Measurements from ENCODE around the gene LTBP3. TPM values are rescaled to one million over a fixed set of nuclear protein-coding genes. Genes with fewer than 3 reads are reported as not detected.

Gene LTBP3
- total and polyA plus RNA-seq, 9 of the 15 experiments (the other 6 are each of a cell fraction or from before 2014, with no cell fraction given), result 0.06 to 20.5 (median 4.8) TPM

DNA sequence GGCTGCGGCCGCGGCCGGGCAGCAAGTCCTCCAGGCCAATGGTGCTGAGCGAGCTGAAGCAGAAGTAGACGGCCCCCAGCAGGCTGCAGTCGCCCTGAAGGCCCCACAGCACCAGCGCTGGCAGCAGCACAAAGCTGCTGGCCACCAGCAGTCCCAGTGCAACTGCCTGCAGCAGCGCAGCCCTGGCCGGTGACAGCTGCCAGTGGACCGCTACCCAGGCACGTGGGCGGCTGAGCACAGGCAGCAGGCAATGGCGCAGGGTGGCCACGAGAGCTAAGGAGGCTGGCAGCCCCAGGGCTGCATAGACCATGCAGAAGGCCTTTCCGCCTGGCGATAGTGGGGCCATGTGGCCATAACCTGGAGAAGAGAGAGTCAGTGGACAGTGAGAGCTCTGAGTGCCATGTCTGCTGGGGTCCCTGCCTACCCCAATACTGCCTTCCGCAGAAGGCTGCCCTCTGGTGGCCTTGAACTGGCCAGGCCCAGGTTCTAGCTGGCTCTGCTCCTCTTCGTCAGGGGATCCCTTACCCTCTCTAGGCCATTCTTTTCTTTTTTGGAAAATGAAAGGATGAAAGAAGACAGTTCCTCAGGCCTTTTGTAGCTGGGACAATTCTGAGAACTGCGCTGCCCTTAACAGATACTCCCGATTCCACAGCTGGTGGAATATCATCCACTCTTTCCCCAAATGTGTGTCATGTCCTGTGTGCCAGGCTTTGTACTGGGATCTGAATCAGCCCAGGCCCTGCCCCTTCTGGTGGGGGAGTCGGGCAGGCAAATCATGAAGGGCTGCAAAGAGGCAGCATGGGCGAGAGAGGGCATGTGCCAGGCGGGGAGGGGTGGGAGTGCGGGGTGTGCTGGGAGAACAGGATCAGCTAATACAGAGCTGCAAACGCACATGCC lies 35.6 kb upstream of the LTBP3 start (continued):
- TF ChIP-seq MTF1 (CRISPR knock-in tag; IDR thresholded peaks at IDR 0.05; ENCODE audit: borderline replicate concordance), result no peak
- no peak for TF ChIP-seq HDAC1 (IDR thresholded peaks at IDR 0.05)
- peak; percentile 56 for TF ChIP-seq SMC3 (conservative IDR thresholded peaks at IDR 0.05; ENCODE audit: insufficient read depth, low read depth, low read length)
- TF ChIP-seq, protein P1, sequence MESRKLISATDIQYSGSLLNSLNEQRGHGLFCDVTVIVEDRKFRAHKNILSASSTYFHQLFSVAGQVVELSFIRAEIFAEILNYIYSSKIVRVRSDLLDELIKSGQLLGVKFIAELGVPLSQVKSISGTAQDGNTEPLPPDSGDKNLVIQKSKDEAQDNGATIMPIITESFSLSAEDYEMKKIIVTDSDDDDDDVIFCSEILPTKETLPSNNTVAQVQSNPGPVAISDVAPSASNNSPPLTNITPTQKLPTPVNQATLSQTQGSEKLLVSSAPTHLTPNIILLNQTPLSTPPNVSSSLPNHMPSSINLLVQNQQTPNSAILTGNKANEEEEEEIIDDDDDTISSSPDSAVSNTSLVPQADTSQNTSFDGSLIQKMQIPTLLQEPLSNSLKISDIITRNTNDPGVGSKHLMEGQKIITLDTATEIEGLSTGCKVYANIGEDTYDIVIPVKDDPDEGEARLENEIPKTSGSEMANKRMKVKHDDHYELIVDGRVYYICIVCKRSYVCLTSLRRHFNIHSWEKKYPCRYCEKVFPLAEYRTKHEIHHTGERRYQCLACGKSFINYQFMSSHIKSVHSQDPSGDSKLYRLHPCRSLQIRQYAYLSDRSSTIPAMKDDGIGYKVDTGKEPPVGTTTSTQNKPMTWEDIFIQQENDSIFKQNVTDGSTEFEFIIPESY (CRISPR knock-in tag; IDR thresholded peaks at IDR 0.05), result peak; percentile 83
- TF ChIP-seq POLR2G (IDR thresholded peaks at IDR 0.05; ENCODE audit: low read depth, low read length), result peak; percentile 48
- TF ChIP-seq NFYB (IDR thresholded peaks at IDR 0.05; ENCODE audit: extremely low read depth, insufficient read length), result no peak
- TF ChIP-seq, protein P2, sequence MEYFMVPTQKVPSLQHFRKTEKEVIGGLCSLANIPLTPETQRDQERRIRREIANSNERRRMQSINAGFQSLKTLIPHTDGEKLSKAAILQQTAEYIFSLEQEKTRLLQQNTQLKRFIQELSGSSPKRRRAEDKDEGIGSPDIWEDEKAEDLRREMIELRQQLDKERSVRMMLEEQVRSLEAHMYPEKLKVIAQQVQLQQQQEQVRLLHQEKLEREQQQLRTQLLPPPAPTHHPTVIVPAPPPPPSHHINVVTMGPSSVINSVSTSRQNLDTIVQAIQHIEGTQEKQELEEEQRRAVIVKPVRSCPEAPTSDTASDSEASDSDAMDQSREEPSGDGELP (CRISPR knock-in tag; IDR thresholded peaks at IDR 0.05; ENCODE audit: borderline replicate concordance), result 0 out of 2 replicates have a peak, but pooled peaks have one; percentile 42
- TF ChIP-seq TRIM28 (IDR thresholded peaks at IDR 0.05), result no peak
- TF ChIP-seq, protein P3, sequence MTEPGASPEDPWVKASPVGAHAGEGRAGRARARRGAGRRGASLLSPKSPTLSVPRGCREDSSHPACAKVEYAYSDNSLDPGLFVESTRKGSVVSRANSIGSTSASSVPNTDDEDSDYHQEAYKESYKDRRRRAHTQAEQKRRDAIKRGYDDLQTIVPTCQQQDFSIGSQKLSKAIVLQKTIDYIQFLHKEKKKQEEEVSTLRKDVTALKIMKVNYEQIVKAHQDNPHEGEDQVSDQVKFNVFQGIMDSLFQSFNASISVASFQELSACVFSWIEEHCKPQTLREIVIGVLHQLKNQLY (CRISPR knock-in tag; conservative IDR thresholded peaks at IDR 0.05), result no peak
- no peak for TF ChIP-seq ZNF121 (CRISPR knock-in tag; conservative IDR thresholded peaks at IDR 0.05)
- no peak for TF ChIP-seq MAFK (IDR thresholded peaks at IDR 0.05; ENCODE audit: low read length)
- TF ChIP-seq POLR2AphosphoS2 (IDR thresholded peaks at IDR 0.05; ENCODE audit: low read length), result peak; percentile 60; the same call in 1 of the 2 replicates
